ENCODE measurements around the gene BIN1.

BIN1 gene

DNA sequence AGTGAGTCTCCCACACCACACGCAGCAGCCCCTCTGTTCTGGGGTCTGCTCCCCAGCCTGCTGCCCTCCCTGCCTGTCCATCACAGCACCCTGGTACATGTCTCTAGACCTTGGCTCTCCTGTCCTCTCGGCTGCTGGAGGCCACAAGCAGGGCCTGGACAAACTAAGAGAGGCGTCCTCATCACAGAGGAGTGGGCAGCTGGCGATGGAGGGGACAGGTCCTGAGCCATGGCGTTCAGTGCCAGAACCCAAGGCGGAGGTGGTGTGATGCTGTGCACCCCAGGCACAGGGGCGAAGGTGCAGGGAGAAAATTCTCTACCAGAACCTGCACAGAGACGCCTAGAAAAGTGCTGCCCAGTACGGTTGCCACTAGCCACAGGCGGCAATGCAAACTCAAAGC lies 47.4 kb downstream of the BIN1 start:
- DNase-seq (ENCODE audit: low read depth, low spot score): no peak

DNA sequence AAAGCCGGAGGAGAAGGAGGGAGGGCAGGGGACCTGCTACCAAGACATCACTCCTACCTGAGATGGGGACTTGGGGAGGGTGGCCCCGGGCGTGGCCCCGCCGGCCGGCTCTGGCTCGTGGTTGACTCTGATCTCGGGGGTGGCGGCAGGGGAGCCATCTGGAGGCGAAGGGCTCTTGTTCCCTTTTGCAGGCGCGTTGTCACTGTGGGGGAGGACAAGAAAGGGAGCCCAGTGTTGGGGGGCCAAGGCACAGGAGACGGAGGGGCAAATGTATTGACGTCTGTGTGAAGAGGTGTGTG lies 48.1 kb downstream of the BIN1 start:
- no peak for DNase-seq (ENCODE audit: low read depth, low spot score)

DNA sequence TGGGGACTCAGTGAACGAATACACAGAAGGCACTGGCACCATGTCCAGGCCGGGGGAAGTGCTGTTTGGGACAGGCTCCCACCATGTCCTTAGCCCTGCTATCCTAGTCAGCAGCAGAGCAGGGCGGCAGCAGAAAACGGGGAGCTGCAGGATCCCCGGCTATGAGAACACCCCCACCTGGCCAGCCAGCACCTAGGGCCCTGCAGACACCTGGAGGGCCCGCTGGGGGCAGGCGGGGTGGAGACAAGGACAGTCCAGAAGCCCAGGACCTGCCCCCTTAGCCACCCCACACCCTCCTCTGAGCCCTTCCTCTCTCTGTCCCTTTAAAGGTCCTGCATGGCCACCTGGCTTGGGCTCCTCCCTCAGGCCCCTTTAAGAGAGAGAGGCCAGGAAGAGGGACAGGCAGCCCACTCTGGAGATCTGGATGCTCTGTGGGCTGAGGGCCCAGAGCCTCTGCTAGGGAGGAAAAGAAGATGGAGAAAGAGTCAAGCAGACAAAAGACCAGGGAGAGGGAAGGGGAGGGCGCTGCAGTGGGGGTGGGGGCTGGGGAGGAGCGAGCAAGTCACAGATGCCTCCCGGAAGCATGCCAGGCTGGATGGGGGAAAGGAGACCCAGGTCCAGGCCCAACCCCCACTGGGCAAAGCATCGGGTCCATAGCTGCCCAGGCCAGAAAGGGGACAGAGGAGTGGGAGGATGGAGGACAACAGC lies 48.6 kb downstream of the BIN1 start:
- no peak for DNase-seq (ENCODE audit: low read depth, low spot score)

DNA sequence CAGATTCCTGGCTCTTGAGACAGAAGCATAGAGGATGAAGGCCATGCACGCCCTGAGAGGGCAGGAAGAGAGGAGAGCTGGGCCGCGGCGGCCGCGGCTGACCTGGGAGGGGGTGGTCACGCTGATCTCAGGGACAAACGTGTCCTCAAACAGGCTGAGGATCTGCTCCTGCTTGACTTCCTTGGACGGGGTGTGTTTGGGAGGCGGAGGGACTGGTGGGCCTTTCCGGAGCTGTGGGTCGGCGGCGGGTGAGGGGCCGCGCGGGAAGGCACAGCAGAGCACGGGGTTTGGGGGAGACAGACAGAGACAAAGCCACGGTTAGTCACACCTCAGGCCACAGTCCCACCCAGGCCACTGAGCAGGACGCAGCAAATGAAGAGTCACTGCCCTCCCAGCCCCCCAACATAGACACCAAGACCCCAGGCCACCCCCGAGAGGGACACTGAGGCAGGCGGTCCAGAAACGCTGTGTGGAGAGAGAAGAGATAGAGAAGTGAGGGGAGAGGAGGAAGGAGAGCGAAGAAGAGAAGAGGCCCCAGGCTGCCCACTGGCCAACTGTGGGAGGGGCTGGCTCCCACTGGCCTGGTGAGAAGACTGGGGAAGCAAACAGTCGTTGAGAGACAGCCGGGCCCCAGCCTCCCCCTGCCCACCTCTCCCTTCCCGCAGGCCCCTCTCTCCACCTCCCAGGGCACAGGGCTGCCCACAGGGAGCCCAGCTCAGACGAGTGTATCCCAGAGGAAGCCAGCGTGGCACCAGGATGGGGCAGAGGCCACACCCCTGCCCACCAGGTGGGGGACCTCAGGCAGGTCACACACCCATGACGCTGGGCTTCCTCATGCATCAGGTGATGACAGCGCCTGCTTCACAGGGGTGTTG lies 49.3 kb downstream of the BIN1 start:
- no peak for DNase-seq (ENCODE audit: low read depth, low spot score)

DNA sequence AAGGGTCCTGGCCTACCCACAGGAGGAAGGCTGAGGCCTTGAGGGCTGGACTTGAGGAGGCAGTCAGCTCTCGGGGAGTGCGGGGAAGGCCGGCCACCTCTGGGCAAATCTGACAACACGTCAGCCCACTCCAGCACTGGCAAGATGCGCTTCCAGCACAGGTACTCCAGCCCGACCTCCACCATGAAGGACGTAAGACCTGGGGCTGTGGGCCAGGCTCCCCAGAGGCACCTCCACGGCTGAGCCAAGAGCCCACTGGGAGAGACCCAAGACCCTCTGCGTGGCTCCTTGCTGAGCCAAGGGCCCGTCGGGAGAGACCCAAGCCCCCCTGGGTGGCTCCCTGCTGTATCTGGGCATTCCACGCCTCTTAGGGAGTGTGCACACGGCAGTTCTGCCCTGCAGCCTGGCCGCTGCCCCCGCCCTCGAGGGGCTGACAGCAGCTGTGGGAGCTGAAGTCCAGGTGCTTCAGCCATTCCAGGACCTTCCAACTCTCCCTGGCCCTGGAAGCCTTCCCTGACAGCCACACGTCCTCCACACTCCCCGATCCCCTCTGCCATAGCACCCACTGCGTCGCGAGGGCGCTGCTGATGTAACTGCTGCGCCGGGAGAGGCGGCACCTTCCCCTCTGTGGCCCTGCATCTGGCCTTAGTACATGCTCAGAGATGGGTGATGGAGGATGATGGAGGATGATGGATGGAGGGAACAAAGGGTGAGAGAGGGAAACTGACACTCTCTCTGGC lies 50.2 kb downstream of the BIN1 start:
- DNase-seq (ENCODE audit: low read depth, low spot score): no peak

DNA sequence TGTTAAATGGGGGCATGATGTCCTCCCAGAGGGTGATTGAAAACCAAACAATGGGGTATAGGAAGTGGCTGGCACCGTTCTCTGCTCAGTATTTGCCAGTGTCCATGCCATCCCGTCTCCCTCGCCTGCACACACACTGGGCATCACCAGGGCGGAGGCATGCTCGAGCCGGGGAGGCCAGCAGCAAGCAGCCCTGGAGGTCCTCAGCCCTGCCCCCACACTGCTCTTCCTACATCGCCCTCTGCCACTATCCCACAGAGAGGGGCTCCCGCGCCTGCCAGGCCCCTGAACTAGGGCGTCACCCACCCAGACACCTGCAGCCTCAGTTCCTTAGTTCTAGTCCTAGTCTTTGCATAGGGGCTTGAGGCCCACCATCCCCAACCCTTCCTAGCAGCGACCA lies 50.9 kb downstream of the BIN1 start:
- no peak for DNase-seq (ENCODE audit: low read depth, low spot score)

DNA sequence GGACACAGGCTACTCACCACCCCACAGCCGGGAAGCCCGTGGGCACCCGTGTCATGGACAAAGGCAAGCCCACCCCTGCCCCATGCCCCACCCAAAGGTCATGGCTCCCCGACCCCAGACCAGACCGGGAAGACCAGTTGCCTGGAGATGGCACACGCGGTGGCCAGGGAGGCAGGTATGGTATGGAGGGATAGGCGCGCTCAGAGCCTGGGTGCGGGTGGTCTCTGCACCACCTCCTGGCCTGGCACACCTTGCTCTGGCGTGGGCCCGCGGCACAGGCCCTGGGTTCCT lies 51.2 kb downstream of the BIN1 start:
- no peak for DNase-seq (ENCODE audit: low read depth, low spot score)

DNA sequence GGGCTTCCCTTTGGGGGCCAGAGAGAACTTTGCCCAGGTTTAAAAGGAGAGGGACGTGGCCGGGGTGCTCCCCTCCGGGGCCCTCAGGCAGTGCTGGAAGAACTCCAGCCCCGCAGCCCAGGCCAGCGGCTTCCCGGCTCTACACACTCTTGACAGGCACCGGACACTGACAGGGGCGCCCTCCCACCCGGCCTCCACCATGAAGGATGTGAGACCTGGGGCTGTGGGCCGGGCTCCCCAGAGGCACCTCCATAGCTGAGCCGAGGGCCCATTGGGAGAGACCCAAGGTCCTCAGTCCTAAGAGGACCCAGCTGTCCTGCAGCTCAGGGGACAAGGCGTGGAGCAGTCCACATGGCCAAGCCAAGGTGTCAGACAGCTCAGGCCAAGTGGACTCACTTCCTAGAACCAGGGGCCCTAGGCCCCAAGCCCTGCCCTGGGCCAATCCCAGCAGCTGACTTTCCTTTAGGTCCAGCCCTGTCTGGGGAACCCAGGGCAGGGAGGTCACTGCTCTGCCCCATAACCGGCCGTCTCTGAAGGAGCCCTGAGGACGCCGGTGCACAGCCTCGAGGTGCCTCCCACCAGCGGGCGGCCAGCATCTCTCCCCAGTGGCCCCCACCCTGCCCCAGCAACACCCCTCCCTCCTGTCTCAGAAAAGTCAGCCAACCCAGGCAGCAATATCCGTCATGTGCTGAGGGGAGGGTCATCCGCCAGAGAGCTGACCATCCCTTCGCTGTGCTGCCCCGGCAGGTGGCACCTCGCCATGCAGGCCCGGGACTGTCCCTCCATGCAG lies 51.8 kb downstream of the BIN1 start:
- DNase-seq (ENCODE audit: low read depth, low spot score): no peak

DNA sequence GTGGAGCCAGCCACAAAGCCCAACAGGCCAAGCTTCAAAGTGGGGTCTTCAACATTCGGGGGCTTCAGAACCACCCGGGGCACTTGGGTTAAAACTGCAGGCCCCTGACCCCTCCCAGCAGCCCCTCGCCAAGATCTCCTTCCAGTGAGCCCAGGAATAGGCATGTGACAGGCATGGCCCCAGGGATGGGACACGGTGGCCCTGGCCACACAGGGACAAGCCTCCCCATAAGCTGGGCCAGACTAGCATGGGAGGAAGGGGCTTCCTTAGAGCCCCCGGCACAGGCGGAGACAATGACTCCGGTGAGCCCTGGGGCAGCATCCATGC lies 52.4 kb downstream of the BIN1 start:
- DNase-seq (ENCODE audit: low read depth, low spot score): no peak

DNA sequence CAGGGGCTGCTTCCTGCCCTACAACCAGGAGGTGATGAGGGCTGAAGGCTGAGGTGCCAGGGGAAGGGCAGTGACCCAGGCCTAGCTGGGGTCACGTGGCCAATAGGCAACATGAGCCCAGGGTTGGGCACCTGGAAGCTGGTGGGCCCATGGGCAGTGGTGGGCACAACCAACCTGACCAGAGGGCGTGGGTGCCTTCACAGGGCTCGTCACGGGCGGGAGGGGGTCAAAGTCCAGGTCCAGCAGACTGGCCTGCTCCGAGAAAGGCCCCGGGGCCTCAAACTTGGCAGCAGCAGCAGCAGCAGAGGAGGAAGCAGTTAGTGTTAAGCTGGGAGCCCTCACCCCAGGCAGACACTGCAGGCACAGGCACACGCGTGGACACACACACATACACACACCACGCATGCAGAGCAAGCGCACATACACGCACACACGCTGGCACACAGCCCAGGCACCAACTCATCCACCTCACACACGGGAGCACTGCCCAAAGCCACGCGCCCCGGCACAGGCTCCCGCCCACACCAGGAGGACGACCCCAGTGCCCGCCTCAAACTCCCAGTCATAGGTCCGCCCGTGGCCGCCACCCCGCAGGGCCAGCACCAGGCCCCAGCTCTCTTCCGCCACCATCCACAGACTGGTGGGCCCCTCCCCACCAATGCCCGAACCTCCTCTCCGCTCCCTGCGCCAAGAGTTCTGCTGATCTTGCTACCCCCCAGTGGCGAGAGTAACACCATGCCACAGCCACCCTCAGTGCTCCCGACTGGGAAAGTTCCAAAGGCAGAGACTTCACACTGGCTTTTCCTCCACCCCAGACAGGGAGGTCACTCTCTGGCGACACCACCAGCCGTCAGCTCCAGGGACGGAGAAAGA lies 53.0 kb downstream of the BIN1 start:
- no peak for DNase-seq (ENCODE audit: low read depth, low spot score)

DNA sequence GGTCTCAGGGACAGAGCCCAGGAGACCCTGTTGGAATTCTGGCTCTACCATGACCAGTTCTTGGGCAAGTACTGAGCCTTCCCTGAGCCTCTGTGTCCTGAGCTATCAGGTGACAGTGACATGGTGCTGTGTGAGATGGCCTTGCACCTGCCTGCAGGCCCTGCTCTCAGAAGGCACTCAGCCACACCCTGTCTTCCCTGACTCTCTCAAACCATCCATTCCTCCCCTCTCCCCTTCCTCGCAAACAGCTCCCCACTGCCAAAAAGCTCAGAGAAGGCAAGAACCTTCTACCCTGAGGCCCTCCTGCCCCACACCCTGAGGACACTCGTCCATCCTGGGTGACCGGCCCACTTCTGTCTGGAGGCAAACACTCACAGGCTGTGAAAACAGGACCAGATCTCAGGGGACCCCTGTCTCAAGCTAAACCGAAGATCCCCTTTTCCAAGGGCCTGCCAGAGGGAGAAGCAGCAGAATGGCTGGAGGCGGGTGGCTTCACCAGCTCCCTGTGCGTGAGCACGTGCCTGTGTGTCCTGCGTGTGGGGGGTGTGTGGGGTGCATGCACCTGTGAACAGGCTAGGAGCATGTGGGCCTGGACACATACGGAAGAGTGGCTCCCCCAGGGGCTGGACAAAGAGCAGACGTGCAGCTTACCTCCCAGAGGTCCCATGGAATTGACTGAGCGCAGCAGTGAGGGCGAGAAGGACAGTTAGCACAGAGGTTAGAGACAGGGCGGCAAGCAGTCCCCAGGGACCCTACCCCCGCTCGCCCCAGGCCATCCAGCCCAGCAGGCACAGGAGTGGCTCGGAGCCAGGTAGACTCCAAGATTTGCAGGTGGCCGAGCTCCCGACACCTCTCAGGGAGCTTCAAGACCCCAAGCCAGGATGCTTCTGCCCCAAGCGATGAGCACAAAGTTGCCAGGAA lies 53.9 kb downstream of the BIN1 start:
- DNase-seq (ENCODE audit: low read depth, low spot score): no peak

DNA sequence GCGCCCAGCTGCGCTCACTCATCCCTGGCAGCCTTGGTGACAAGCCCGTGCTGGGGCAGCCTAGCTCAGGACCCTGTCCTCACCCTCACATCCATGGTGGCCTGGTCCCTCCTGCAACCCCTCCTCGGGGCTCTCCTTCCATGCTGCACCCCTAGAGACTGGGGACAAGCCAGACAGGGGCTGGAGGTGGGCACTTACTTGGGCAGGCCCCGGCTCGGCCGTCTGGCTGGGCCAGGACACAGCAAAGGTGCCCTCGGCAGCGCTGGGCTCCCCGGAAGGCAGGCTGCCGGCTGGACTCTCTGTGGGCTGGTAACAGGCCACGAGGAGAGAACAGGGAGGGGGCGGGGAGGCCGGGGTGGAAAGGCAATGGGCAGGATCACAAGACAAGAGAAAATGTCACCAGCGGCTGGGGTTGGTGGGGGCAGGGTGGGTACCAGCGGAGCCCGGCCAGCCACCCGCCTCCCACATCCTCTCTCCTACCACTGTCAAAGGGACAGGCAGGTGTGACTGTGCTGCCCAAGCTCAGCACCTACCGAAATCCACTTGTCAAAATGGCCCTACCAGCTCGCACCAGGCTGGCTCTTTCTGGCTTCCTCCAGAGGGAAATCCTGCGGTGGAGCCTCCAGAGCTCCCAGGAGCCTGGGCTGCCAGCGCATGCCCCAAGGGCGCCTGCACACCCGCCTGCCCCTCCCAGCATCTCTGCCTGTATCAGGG lies 54.7 kb downstream of the BIN1 start:
- no peak for DNase-seq (ENCODE audit: low read depth, low spot score)

DNA sequence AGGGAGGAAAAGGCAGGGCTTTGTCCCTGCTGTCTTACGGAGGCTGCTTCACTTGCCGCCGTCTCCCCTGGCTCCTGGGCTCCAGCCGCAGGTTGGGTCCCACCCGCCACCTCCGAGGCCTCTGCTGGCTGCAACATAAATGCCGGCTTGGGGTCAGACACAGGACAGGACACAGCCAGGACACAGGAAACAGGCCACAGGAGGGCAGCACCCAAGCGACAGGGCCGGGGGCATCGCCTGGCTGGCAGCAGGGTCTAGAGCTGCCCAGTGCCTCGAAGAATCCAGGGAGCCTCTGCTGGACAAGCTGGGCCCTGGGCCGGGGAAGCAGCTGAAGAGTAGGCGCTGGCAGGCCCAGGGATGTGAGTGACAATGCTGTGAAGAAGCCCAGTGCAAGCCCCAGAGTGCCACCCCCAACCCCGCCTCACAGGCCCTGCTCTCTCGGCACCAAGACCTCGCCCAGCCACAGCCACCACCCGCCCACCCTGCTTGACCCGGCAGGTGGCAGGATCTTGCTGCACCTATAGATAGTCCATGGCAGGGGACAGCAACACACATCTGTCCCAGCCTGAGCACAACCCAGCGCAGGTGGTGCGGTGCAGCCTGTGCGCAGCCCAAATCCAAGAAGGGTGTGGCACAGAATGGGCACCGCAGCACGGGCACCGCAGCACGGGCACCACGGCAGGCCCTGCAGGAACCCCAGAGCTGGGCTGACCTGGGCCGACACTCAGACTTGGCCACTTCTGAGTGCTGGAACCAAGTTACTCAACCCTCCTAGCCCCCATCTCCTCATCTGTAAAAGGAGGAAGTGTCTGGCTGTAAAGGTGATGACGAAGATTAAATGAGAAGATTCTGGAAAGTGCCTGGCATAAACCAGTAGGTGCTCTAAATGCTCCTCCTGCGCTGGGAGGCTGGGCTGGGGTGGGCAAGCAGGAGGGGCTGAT lies 55.6 kb downstream of the BIN1 start:
- no peak for DNase-seq (ENCODE audit: low read depth, low spot score)

DNA sequence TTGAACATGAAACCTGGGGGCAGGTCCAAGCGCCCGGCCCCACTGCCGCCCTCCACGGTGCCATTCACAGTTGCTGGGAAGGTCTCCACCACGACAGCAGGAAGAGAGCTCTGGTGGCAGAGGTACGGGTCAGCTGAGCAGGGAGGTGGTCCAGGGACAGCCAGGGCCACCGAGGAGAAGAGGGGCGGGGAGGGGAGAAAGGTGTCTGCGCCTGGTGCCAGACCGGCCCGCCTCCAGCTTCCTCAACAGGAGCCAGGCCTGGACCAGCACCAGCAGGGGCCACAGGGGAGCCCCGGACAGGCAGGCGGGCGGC lies 56.2 kb downstream of the BIN1 start:
- DNase-seq (ENCODE audit: low read depth, low spot score): no peak

DNA sequence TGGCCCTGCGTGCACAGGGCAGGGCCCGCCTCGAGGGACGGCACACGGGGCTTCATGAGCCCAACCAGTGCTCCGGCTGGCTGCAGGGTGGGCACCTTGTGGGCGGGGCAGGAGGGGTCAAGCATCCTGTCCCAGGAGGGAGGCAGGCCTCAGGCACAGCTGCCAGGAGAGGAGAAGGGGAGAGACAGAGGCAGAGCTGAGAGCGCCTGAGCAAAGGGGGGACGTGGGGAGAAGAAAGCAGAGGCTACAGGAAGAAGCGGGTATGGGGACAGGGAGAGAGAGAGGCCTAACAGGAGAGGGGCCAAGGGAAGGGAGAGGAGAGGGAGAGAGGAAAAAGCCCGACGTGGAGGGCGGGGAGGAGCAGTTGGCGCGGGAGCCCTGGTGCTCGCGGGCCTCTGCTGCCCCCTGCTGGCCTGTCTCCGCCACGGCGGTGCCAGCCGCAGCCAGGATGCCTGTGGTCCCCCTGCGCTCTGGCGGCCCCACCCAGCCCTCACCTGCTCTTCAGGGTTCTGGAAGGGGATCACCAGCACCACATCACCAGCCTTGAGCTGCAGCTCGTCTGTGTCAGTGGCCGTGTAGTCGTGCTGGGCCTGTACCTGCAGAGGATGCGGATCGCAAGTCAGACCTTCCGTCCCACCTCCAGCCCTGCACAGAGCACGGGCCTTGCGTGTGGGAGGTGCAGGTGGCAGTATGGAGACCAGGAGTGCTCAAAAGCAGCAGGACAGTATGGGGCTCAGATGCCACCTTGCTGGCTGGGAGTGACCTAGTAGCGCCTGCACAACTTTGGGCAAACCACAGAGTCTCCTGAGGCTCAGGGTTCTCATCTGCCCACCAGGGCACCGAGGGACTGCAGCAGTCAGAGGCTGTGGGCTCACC lies 56.8 kb downstream of the BIN1 start:
- DNase-seq (ENCODE audit: low read depth, low spot score): peak; percentile 25

DNA sequence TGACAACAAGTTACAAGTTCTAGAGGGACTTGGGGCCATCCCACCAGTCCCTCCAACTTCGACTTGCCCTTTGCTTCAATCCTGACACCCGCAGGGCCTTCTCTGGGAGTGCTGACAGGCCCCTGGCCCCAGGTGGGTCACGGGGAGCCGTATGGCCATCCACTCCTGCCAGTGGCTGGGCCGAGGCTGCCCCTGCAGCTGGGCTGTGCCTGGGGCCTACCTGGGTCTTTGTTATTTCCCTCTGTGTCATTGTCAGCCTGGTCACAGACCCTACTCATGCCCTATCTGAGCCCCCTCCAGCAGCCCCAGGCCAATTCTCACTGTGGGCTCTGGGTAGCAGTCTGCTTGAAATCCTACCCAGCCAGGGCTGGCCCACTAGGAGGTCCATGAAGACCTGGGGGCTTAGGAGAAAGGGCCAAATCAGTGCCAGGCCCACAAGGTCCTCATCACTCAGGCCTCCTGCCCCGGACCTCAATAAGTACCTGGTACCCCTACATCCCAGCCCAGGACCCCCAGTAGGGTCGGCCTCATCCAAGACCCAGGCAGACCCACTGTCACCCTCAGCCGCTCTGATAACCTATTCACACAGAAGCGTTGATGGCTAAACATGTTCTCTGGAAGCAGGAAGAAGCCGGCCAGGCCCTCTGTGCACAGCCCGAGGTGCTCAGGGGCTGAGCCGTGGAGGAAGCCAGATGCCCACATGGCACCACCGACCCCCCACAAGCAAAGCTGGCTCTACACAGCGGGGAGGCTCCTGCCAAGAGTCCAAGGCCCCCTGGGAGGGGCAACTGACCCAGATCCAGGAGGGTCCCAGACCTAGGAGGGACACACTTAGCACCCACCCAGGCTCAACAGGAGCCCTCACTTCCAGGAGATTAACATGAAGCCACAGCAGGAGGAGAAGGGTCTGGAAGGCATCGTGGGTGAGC lies 57.7 kb downstream of the BIN1 start:
- DNase-seq (ENCODE audit: low read depth, low spot score): no peak

DNA sequence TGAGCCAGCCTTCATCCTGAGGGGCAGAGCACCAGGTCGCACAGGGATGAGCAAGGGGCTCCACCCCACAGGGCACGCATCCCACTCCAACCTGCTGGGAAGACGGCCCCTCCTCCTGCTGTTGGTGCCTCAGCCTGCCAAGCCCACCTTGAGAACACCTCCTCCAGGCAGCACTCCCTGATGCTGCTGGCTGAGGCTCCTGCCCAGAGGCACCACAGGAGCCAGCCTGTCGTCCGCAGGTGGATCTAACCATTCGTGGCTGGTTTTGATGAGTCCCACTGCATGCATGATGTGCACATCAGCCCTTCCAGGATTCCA lies 58.4 kb downstream of the BIN1 start:
- no peak for DNase-seq (ENCODE audit: low read depth, low spot score)

Data from activated CD4-positive, CD25-positive, alpha-beta regulatory T cell treated with anti-CD3 and anti-CD28 coated beads, Interleukin-2, amount 50 U/mL, for 16 hours (primary cell).